ENCODE results near the gene CIP2A.

- TF ChIP-seq, protein P1, sequence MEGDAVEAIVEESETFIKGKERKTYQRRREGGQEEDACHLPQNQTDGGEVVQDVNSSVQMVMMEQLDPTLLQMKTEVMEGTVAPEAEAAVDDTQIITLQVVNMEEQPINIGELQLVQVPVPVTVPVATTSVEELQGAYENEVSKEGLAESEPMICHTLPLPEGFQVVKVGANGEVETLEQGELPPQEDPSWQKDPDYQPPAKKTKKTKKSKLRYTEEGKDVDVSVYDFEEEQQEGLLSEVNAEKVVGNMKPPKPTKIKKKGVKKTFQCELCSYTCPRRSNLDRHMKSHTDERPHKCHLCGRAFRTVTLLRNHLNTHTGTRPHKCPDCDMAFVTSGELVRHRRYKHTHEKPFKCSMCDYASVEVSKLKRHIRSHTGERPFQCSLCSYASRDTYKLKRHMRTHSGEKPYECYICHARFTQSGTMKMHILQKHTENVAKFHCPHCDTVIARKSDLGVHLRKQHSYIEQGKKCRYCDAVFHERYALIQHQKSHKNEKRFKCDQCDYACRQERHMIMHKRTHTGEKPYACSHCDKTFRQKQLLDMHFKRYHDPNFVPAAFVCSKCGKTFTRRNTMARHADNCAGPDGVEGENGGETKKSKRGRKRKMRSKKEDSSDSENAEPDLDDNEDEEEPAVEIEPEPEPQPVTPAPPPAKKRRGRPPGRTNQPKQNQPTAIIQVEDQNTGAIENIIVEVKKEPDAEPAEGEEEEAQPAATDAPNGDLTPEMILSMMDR (IDR thresholded peaks at IDR 0.05): no peak
- TF ChIP-seq POLR2A (IDR thresholded peaks at IDR 0.05): no peak
- no peak for TF ChIP-seq POLR2AphosphoS5 (IDR thresholded peaks at IDR 0.05)
These were observed 70.3 kb downstream of the CIP2A start for GRCh38 chr3:108518895-108519294.
